ENCODE measurements around the gene GRB14.

Gene GRB14

GRCh38 chr2:164609790-164610189, 11.5 kb downstream of the GRB14 start:
- no peak for DNase-seq

- DNase-seq, result no peak
Measured at GRCh38 chr2:164606557-164606956, 14.7 kb downstream of the GRB14 start.

GRCh38 chr2:164605295-164605694, 16.0 kb downstream of the GRB14 start:
- DNase-seq, result no peak

- no peak for DNase-seq
Measured at GRCh38 chr2:164600763-164601162, 20.5 kb downstream of the GRB14 start.

- peak; percentile 13 for DNase-seq
Measured at GRCh38 chr2:164599954-164600589, 21.2 kb downstream of the GRB14 start.

- DNase-seq, result no peak
Measured at GRCh38 chr2:164597983-164598382, 23.3 kb downstream of the GRB14 start.

- DNase-seq, result no peak
Measured at GRCh38 chr2:164595031-164595430, 26.3 kb downstream of the GRB14 start.

GRCh38 chr2:164593959-164594358, 27.3 kb downstream of the GRB14 start:
- DNase-seq, result no peak

- no peak for DNase-seq
Measured at GRCh38 chr2:164593541-164593940, 27.7 kb downstream of the GRB14 start.

GRCh38 chr2:164589522-164589921, 31.8 kb downstream of the GRB14 start:
- DNase-seq, result no peak

GRCh38 chr2:164581050-164581449, 40.2 kb downstream of the GRB14 start:
- DNase-seq, result no peak

GRCh38 chr2:164574931-164575330, 46.4 kb downstream of the GRB14 start:
- DNase-seq, result no peak

- DNase-seq, result no peak
Measured at GRCh38 chr2:164570475-164570874, 50.8 kb downstream of the GRB14 start.

- DNase-seq, result no peak
Measured at GRCh38 chr2:164569378-164569777, 51.9 kb downstream of the GRB14 start.

- no peak for DNase-seq
Measured at GRCh38 chr2:164568317-164568716, 53.0 kb downstream of the GRB14 start.

GRCh38 chr2:164567335-164567989, 53.8 kb downstream of the GRB14 start:
- no peak for DNase-seq

- DNase-seq, result no peak
Measured at GRCh38 chr2:164565359-164565758, 55.9 kb downstream of the GRB14 start.

GRCh38 chr2:164562666-164563065, 58.6 kb downstream of the GRB14 start:
- DNase-seq, result no peak

- DNase-seq, result no peak
Measured at GRCh38 chr2:164561991-164562390, 59.3 kb downstream of the GRB14 start.

GRCh38 chr2:164561416-164561815, 59.9 kb downstream of the GRB14 start:
- DNase-seq, result no peak

GRCh38 chr2:164560902-164561301, 60.4 kb downstream of the GRB14 start:
- DNase-seq, result no peak

- no peak for DNase-seq
Measured at GRCh38 chr2:164560181-164560792, 61.0 kb downstream of the GRB14 start.

GRCh38 chr2:164558450-164558849, 62.8 kb downstream of the GRB14 start:
- no peak for DNase-seq

GRCh38 chr2:164554487-164554886, 66.8 kb downstream of the GRB14 start:
- DNase-seq, result no peak

All from CD4-positive, alpha-beta T cell treated with Interleukin-17A for 1 hour (primary cell).